Right atrium auricular region (tissue), 2 donors: Measurements from ENCODE around the gene GPRASP3. TPM values are rescaled to one million over a fixed set of nuclear protein-coding genes. Genes with fewer than 3 reads are reported as not detected.

Source experiments
- DNase-seq: peaks from one replicate; pipeline ENCODE4 v3.0.0-alpha.2; 2019; ENCODE audit warnings: low spot score
- H3K27ac ChIP-seq, 2 donors: fragments of 200-600 bp; sonication (generic); 1 replicate in 1 of 2; 2 replicates in 1 of 2; pipeline ENCODE4 v1.5.1; 2016 to 2019
- H3K27me3 ChIP-seq, 2 donors: fragments of 200-600 bp; sonication (generic); one replicate each; pipeline versions ENCODE4 v1.5.1 to v1.6.0; 2017 to 2019
- H3K36me3 ChIP-seq: fragments of 200-600 bp; sonication (generic); one replicate; pipeline ENCODE4 v1.5.1; 2016
- H3K4me1 ChIP-seq, 2 donors: fragments of 200-600 bp; sonication (generic); one replicate each; pipeline versions ENCODE4 v1.5.1 to v1.6.0; 2017 to 2019
- H3K4me3 ChIP-seq, 2 donors: fragments of 200-600 bp; sonication (generic); 1 replicate in 1 of 2; 2 replicates in 1 of 2; pipeline ENCODE4 v1.5.1; 2017 to 2019; ENCODE audit warnings: mild to moderate bottlenecking in 1 of 2, moderate library complexity in 1 of 2
- H3K9me3 ChIP-seq, 2 donors: fragments of 200-600 bp; sonication (generic); one replicate each; pipeline ENCODE4 v1.5.1; 2019
- total RNA-seq, 2 donors: library from RNA; depleted of rRNA; stranded (reverse); fragments of >200 nt; gene quantifications; one replicate each; pipeline ENCODE4 v1.1.0, GENCODE V29; 2016
- TF ChIP-seq, protein P1 (sequence below), 2 donors: fragments of 200-600 bp; sonication (generic); IDR thresholded peaks; one replicate each; pipeline ENCODE4 v1.5.1; 2019; ENCODE audit warnings: antibody characterized with exemption in 2 of 2

The GPRASP3 gene
- total RNA-seq, 2 donors from 2014 or later = 3.4 to 3.7 TPM

DNA sequence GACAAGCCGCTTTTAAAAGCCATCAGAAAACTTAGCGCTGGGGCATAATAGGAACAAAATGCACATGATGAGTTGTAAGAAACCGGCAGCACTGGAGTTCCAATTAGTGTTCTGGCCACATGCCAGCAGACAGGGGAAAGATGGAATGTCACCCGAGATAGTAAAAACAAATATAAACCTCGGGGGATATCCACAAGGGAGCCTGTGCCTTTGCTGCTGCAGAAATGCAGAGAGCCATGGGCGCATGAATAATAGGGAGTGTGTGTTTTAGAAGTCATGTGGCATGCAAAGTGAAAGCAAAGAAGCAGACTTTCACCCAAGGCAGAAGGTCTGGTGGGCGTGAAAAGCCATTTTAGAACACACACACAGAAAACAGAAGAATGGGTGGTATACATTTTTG lies 19.1 kb downstream of the GPRASP3 start:
- no peaks in the 10 kb centered on the region for H3K27me3 ChIP-seq
- no peak for DNase-seq
- no peak overlapping the region for H3K4me3 ChIP-seq
- no peaks in the 10 kb centered on the region for H3K9me3 ChIP-seq
- no peak overlapping the region for H3K27ac ChIP-seq
- H3K4me1 ChIP-seq = no peaks in the 10 kb centered on the region
- TF ChIP-seq, protein P1, sequence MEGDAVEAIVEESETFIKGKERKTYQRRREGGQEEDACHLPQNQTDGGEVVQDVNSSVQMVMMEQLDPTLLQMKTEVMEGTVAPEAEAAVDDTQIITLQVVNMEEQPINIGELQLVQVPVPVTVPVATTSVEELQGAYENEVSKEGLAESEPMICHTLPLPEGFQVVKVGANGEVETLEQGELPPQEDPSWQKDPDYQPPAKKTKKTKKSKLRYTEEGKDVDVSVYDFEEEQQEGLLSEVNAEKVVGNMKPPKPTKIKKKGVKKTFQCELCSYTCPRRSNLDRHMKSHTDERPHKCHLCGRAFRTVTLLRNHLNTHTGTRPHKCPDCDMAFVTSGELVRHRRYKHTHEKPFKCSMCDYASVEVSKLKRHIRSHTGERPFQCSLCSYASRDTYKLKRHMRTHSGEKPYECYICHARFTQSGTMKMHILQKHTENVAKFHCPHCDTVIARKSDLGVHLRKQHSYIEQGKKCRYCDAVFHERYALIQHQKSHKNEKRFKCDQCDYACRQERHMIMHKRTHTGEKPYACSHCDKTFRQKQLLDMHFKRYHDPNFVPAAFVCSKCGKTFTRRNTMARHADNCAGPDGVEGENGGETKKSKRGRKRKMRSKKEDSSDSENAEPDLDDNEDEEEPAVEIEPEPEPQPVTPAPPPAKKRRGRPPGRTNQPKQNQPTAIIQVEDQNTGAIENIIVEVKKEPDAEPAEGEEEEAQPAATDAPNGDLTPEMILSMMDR (IDR thresholded peaks at IDR 0.05) = no peak
- H3K36me3 ChIP-seq = no peaks in the 10 kb centered on the region

GRCh38 chrX:102744307-102744706 lies 23.8 kb downstream of the GPRASP3 start:
- Histone ChIP-seq H3K4me1 (no peaks in the 10 kb centered on the region), H3K9me3 (no peaks in the 10 kb centered on the region), H3K27me3 (no peaks in the 10 kb centered on the region), H3K4me3 (no peak overlapping the region), H3K27ac (no peak overlapping the region), H3K36me3 (no peaks in the 10 kb centered on the region)
- no peak for DNase-seq
- TF ChIP-seq, protein P1 (IDR thresholded peaks at IDR 0.05) = no peak

GRCh38 chrX:102745513-102745856 lies 24.9 kb downstream of the GPRASP3 start:
- Histone ChIP-seq H3K9me3 (no peaks in the 10 kb centered on the region), H3K36me3 (no peaks in the 10 kb centered on the region), H3K4me1 (no peaks in the 10 kb centered on the region), H3K27me3 (no peaks in the 10 kb centered on the region), H3K4me3 (peak overlapping the region; percentile 48 to 59), H3K27ac (no peak overlapping the region)
- no peak for DNase-seq
- TF ChIP-seq, protein P1 (IDR thresholded peaks at IDR 0.05) = no peak

GRCh38 chrX:102745857-102746584 lies 25.5 kb downstream of the GPRASP3 start:
- Histone ChIP-seq H3K9me3 (no peaks in the 10 kb centered on the region), H3K27me3 (no peaks in the 10 kb centered on the region), H3K4me3 (peak overlapping the region; percentile 48 to 59), H3K4me1 (no peaks in the 10 kb centered on the region), H3K27ac (no peak overlapping the region), H3K36me3 (no peaks in the 10 kb centered on the region)
- DNase-seq = no peak
- TF ChIP-seq, protein P1 (IDR thresholded peaks at IDR 0.05) = no peak

- H3K9me3 ChIP-seq = no peaks in the 10 kb centered on the region
- H3K4me3 ChIP-seq = no peak overlapping the region
- TF ChIP-seq, protein P1 (IDR thresholded peaks at IDR 0.05) = no peak
- no peaks in the 10 kb centered on the region for H3K4me1 ChIP-seq
- H3K27ac ChIP-seq = peak overlapping the region in 1 of 2 donors; percentile 46
- DNase-seq = peak; percentile 66
- no peaks in the 10 kb centered on the region for H3K27me3 ChIP-seq
- no peaks in the 10 kb centered on the region for H3K36me3 ChIP-seq
These were observed 44.7 kb downstream of the GPRASP3 start for GRCh38 chrX:102765217-102765616.

GRCh38 chrX:102765809-102766208 lies 45.3 kb downstream of the GPRASP3 start:
- H3K9me3 ChIP-seq = no peaks in the 10 kb centered on the region
- H3K4me3 ChIP-seq = no peak overlapping the region
- H3K4me1 ChIP-seq = no peaks in the 10 kb centered on the region
- H3K27ac ChIP-seq = peak overlapping the region in 1 of 2 donors; percentile 46
- H3K27me3 ChIP-seq = no peaks in the 10 kb centered on the region
- TF ChIP-seq, protein P1 (IDR thresholded peaks at IDR 0.05) = no peak
- DNase-seq = no peak
- no peaks in the 10 kb centered on the region for H3K36me3 ChIP-seq
